K562 (cell line): ENCODE results near the gene PDE4D. TPM values are rescaled to one million over a fixed set of nuclear protein-coding genes. Genes with fewer than 3 reads are reported as not detected.

Experiments used
- ATAC-seq: fragments of 200-7000 bp; cut with Tn5 transposase; 3 replicates; pipeline ENCODE4 v1.9.1; 2020; ENCODE audit warnings: moderate library complexity
- BruUV-seq: library from RNA; stranded (reverse); fragments of 400-500 nt; replicated peaks from 2 replicates; lab custom pipeline; 2021; lab: Mats Ljungman, UMichigan
- CTCF ChIA-PET: fragments of 300-600 bp; formaldehyde crosslinking; extraction: SDS; loops from one replicate; lab custom pipeline; 2021; ENCODE audit warnings: low intra/inter-chr PET ratio; lab: Yijun Ruan, JAX
- POLR2A ChIA-PET: fragments of 300-600, 350-650 bp; sonication (Branson Sonifier 250); formaldehyde crosslinking; extraction: SDS; loops from one replicate; lab custom pipeline; 2021; ENCODE audit warnings: antibody characterized with exemption, inconsistent platforms; lab: Yijun Ruan, JAX
- DNase-seq, 4 experiments: peaks; one replicate each; pipeline versions ENCODE4 v3.0.0 to v3.0.0-alpha.2; 2011 to 2018; ENCODE audit warnings: low spot score in 3 of 4, mixed read lengths in 3 of 4; ENCODE audit errors: extremely low read depth in 1 of 4
- FAIRE-seq: peaks from 2 replicates; lab custom pipeline; 2011; peaks lifted over from hg19 to GRCh38; lab: Jason Lieb, UNC
- H2AFZ ChIP-seq: 2 replicates; pipeline ENCODE4 v1.6.0; 2011; ENCODE audit warnings: low read depth, low read length, control low read depth, inconsistent platforms
- H3K27ac ChIP-seq: fragments of 200-600 bp; 3 replicates; pipeline ENCODE4 v1.8.0; 2011; ENCODE audit warnings: low read depth, mild to moderate bottlenecking, control low read depth, inconsistent platforms, low read length, moderate library complexity, mixed read lengths; ENCODE audit errors: extremely low read depth
- H3K27me3 ChIP-seq, 2 experiments: fragments of 300-600 bp in 1 of 2; 2 replicates in 1 of 2; 3 replicates in 1 of 2; pipeline versions ENCODE4 v1.6.0 to v1.8.0; 2011; ENCODE audit warnings: inconsistent platforms in 2 of 2, low read length in 2 of 2, mild to moderate bottlenecking in 1 of 2, mixed read lengths in 1 of 2, moderate library complexity in 1 of 2; ENCODE audit not compliant: control insufficient read depth in 2 of 2, insufficient read depth in 2 of 2
- H3K36me3 ChIP-seq: fragments of 300-600 bp; 3 replicates; pipeline ENCODE4 v1.8.0; 2011; ENCODE audit warnings: mild to moderate bottlenecking, low read length, inconsistent platforms; ENCODE audit not compliant: control insufficient read depth, insufficient read depth
- H3K4me1 ChIP-seq, 2 experiments: fragments of 200-600 bp in 1 of 2; replicated peaks in 1 of 2; 2 replicates in 1 of 2; 3 replicates in 1 of 2; pipeline versions ENCODE4 v1.5.1 to v1.8.0; 2011; ENCODE audit warnings: inconsistent platforms in 2 of 2, low read length in 2 of 2, mild to moderate bottlenecking in 1 of 2, mixed read lengths in 1 of 2, moderate library complexity in 1 of 2; ENCODE audit not compliant: control insufficient read depth in 2 of 2, insufficient read depth in 2 of 2
- H3K4me2 ChIP-seq: 2 replicates; pipeline ENCODE4 v1.6.1; 2011; ENCODE audit warnings: low read length, control low read depth, inconsistent platforms, mixed read lengths; ENCODE audit not compliant: insufficient read depth
- H3K4me3 ChIP-seq: fragments of 200-600 bp; sonication (generic), shearing (Covaris generic); 2 replicates; pipeline ENCODE4 v1.5.1; 2016; ENCODE audit warnings: control low read depth, inconsistent platforms
- H3K79me2 ChIP-seq: fragments of 200-600 bp; 3 replicates; pipeline ENCODE4 v1.8.0; 2011; ENCODE audit warnings: low read length, inconsistent platforms; ENCODE audit not compliant: control insufficient read depth, insufficient read depth
- H3K9ac ChIP-seq, 2 experiments: 2 replicates each; pipeline versions ENCODE4 v1.6.0 to v1.6.1; 2011; ENCODE audit warnings: low read depth in 2 of 2, low read length in 2 of 2, control low read depth in 1 of 2, inconsistent platforms in 1 of 2, mild to moderate bottlenecking in 1 of 2, mixed read lengths in 1 of 2; ENCODE audit not compliant: insufficient read depth in 1 of 2
- H3K9me1 ChIP-seq: one replicate; pipeline ENCODE4 v1.6.0; 2011; ENCODE audit warnings: inconsistent platforms, mild to moderate bottlenecking, low read length, moderate library complexity; ENCODE audit not compliant: control insufficient read depth, insufficient read depth
- H3K9me3 ChIP-seq: replicated peaks from 2 replicates; pipeline ENCODE4 v1.5.1; 2011; ENCODE audit warnings: low read depth, low read length, inconsistent platforms; ENCODE audit not compliant: control insufficient read depth, insufficient read depth
- H4K20me1 ChIP-seq: replicated peaks from 2 replicates; pipeline ENCODE4 v1.6.1; 2011; ENCODE audit warnings: low read length, inconsistent platforms, mixed read lengths; ENCODE audit not compliant: control insufficient read depth, insufficient read depth
- CAMTA2 ChIP-seq: fragments of 250-450 bp; sonication (Bioruptor Pico); conservative IDR thresholded peaks from 2 replicates; pipeline ENCODE4 v1.5.1; 2022
- GABPA ChIP-seq: fragments of 200-800 bp; sonication (Bioruptor generic); conservative IDR thresholded peaks from 2 replicates; pipeline ENCODE4 v1.6.1; 2016; ENCODE audit warnings: low read depth, missing genetic modification characterization, missing compliant biosample characterization
- RFX1 ChIP-seq: fragments of 450-650 bp; IDR thresholded peaks from 2 replicates; pipeline ENCODE4 v1.6.1; 2016; ENCODE audit warnings: mild to moderate bottlenecking, moderate library complexity
- SLC30A9 ChIP-seq: fragments of 250-450 bp; sonication (Bioruptor Pico); IDR thresholded peaks from 2 replicates; pipeline ENCODE4 v1.8.0; 2022; ENCODE audit warnings: mild to moderate bottlenecking, moderate library complexity
- SMAD3 ChIP-seq: fragments of 450-650 bp; formaldehyde crosslinking; conservative IDR thresholded peaks from 2 replicates; pipeline ENCODE4 v1.4.0; 2020; ENCODE audit warnings: mild to moderate bottlenecking
- WGBS: fragments of 100-300 bp; shearing (Covaris generic); methylation state at CpG from one replicate; pipeline ENCODE4 v1.1.6; 2016; ENCODE audit warnings: low coverage, mixed read lengths; ENCODE audit not compliant: insufficient coverage; ENCODE audit errors: missing lambda C conversion rate; 5-methylcytosine and 5-hydroxymethylcytosine counted together
- in situ Hi-C: fragments of 300-500 bp; cut with MboI; formaldehyde crosslinking; loops from 4 replicates; pipeline ENCODE4 v1.15.0; 2018; ENCODE audit warnings: inconsistent platforms, mixed read lengths
- intact Hi-C: fragments of 100-400 bp; cut with micrococcal nuclease; formaldehyde crosslinking; loops from 2 replicates; pipeline ENCODE4 v1.14.2; 2022
- polyA plus RNA-seq, 8 experiments: library from polyadenylated mRNA; depleted of rRNA in 4 of 8; stranded (reverse) in 5 of 8; unstranded in 3 of 8; fragments of >200 nt; fragmentation: Nextera tagmentation in 2 of 8; fragmentation: Illumina TruSeq in 1 of 8; extraction: Ambion mirVana in 2 of 8; extraction: Trizol in 1 of 8; gene quantifications; 2 replicates each; pipeline versions ENCODE4 v1.2.1 to v1.2.3, GENCODE V29; 2011 to 2014; ENCODE audit warnings: inconsistent platforms in 1 of 8, missing spikeins in 1 of 8
- total RNA-seq, 7 experiments: library from RNA; depleted of rRNA in 6 of 7; stranded (reverse); fragments of >200 nt in 6 of 7; fragmentation: Illumina TruSeq in 2 of 7; extraction: Trizol in 2 of 7; gene quantifications; 2 replicates each; pipeline versions ENCODE4 v1.2.1 to v1.2.3, GENCODE V29; 2011 to 2021; ENCODE audit warnings: low replicate concordance in 1 of 7
- TF ChIP-seq, protein P1 (sequence below): fragments of 250-450 bp; sonication (Bioruptor Pico); IDR thresholded peaks from 2 replicates; pipeline ENCODE4 v1.4.0; 2020; ENCODE audit warnings: mild to moderate bottlenecking, moderate library complexity
- TF ChIP-seq, protein P2 (sequence below): fragments of 450-650 bp; IDR thresholded peaks from 2 replicates; pipeline ENCODE4 v1.6.1; 2016; ENCODE audit warnings: mild to moderate bottlenecking, moderate library complexity

PDE4D gene
- total and polyA plus RNA-seq, 9 of the 15 experiments (the other 6 are each of a cell fraction or from before 2014, with no cell fraction given) = 0.04 to 0.46 (median 0.13) TPM

DNA sequence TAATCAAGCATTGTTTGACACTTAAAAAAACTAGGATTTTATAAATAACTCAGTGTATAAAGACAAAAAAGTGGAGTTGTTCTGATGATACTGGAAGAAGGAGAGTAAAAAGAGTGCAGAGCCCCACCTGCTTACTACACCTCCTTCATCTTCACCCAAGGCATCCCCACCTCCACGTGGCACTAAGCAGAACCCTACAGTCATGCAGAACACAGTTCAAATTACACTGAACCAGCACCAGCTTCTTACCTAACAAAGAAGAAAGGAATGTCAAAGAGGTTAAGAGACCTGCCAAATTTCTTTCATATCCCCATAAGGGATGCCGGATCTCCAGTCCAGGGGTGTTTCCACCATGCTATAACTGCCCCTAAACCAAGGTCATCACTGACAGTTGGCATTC lies 55.5 kb downstream of the PDE4D start:
- no peaks in the 10 kb centered on the region for H4K20me1 ChIP-seq
- H3K27ac ChIP-seq = no peak overlapping the region
- CTCF ChIA-PET = no interaction called here
- TF ChIP-seq, protein P1, sequence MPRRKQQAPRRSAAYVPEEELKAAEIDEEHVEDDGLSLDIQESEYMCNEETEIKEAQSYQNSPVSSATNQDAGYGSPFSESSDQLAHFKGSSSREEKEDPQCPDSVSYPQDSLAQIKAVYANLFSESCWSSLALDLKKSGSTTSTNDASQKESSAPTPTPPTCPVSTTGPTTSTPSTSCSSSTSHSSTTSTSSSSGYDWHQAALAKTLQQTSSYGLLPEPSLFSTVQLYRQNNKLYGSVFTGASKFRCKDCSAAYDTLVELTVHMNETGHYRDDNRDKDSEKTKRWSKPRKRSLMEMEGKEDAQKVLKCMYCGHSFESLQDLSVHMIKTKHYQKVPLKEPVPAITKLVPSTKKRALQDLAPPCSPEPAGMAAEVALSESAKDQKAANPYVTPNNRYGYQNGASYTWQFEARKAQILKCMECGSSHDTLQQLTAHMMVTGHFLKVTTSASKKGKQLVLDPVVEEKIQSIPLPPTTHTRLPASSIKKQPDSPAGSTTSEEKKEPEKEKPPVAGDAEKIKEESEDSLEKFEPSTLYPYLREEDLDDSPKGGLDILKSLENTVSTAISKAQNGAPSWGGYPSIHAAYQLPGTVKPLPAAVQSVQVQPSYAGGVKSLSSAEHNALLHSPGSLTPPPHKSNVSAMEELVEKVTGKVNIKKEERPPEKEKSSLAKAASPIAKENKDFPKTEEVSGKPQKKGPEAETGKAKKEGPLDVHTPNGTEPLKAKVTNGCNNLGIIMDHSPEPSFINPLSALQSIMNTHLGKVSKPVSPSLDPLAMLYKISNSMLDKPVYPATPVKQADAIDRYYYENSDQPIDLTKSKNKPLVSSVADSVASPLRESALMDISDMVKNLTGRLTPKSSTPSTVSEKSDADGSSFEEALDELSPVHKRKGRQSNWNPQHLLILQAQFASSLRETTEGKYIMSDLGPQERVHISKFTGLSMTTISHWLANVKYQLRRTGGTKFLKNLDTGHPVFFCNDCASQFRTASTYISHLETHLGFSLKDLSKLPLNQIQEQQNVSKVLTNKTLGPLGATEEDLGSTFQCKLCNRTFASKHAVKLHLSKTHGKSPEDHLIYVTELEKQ (CRISPR knock-in tag) = no peak
- TF ChIP-seq GABPA (tag) = no peak
- no peak for TF ChIP-seq CAMTA2 (CRISPR knock-in tag)
- TF ChIP-seq, protein P2, sequence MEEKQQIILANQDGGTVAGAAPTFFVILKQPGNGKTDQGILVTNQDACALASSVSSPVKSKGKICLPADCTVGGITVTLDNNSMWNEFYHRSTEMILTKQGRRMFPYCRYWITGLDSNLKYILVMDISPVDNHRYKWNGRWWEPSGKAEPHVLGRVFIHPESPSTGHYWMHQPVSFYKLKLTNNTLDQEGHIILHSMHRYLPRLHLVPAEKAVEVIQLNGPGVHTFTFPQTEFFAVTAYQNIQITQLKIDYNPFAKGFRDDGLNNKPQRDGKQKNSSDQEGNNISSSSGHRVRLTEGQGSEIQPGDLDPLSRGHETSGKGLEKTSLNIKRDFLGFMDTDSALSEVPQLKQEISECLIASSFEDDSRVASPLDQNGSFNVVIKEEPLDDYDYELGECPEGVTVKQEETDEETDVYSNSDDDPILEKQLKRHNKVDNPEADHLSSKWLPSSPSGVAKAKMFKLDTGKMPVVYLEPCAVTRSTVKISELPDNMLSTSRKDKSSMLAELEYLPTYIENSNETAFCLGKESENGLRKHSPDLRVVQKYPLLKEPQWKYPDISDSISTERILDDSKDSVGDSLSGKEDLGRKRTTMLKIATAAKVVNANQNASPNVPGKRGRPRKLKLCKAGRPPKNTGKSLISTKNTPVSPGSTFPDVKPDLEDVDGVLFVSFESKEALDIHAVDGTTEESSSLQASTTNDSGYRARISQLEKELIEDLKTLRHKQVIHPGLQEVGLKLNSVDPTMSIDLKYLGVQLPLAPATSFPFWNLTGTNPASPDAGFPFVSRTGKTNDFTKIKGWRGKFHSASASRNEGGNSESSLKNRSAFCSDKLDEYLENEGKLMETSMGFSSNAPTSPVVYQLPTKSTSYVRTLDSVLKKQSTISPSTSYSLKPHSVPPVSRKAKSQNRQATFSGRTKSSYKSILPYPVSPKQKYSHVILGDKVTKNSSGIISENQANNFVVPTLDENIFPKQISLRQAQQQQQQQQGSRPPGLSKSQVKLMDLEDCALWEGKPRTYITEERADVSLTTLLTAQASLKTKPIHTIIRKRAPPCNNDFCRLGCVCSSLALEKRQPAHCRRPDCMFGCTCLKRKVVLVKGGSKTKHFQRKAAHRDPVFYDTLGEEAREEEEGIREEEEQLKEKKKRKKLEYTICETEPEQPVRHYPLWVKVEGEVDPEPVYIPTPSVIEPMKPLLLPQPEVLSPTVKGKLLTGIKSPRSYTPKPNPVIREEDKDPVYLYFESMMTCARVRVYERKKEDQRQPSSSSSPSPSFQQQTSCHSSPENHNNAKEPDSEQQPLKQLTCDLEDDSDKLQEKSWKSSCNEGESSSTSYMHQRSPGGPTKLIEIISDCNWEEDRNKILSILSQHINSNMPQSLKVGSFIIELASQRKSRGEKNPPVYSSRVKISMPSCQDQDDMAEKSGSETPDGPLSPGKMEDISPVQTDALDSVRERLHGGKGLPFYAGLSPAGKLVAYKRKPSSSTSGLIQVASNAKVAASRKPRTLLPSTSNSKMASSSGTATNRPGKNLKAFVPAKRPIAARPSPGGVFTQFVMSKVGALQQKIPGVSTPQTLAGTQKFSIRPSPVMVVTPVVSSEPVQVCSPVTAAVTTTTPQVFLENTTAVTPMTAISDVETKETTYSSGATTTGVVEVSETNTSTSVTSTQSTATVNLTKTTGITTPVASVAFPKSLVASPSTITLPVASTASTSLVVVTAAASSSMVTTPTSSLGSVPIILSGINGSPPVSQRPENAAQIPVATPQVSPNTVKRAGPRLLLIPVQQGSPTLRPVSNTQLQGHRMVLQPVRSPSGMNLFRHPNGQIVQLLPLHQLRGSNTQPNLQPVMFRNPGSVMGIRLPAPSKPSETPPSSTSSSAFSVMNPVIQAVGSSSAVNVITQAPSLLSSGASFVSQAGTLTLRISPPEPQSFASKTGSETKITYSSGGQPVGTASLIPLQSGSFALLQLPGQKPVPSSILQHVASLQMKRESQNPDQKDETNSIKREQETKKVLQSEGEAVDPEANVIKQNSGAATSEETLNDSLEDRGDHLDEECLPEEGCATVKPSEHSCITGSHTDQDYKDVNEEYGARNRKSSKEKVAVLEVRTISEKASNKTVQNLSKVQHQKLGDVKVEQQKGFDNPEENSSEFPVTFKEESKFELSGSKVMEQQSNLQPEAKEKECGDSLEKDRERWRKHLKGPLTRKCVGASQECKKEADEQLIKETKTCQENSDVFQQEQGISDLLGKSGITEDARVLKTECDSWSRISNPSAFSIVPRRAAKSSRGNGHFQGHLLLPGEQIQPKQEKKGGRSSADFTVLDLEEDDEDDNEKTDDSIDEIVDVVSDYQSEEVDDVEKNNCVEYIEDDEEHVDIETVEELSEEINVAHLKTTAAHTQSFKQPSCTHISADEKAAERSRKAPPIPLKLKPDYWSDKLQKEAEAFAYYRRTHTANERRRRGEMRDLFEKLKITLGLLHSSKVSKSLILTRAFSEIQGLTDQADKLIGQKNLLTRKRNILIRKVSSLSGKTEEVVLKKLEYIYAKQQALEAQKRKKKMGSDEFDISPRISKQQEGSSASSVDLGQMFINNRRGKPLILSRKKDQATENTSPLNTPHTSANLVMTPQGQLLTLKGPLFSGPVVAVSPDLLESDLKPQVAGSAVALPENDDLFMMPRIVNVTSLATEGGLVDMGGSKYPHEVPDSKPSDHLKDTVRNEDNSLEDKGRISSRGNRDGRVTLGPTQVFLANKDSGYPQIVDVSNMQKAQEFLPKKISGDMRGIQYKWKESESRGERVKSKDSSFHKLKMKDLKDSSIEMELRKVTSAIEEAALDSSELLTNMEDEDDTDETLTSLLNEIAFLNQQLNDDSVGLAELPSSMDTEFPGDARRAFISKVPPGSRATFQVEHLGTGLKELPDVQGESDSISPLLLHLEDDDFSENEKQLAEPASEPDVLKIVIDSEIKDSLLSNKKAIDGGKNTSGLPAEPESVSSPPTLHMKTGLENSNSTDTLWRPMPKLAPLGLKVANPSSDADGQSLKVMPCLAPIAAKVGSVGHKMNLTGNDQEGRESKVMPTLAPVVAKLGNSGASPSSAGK = no peak
- no peak for TF ChIP-seq SMAD3
- no peak for TF ChIP-seq SLC30A9 (CRISPR knock-in tag)
- no peak for TF ChIP-seq RFX1

More for the DNA sequence above, 55.5 kb downstream of the PDE4D start:
- H3K9me1 ChIP-seq = no peaks in the 10 kb centered on the region
- H3K4me3 ChIP-seq = no peak overlapping the region
- POLR2A ChIA-PET = no interaction called here
- H3K36me3 ChIP-seq = no peaks in the 10 kb centered on the region
- BruUV-seq = no TSS peak
- no peak overlapping the region for H3K9ac ChIP-seq
- H3K27me3 ChIP-seq = no peaks in the 10 kb centered on the region
- DNase-seq (no peak), ATAC-seq (no peak), FAIRE-seq (no peak)
- intact Hi-C loops (no loop called here), in situ Hi-C loops (no loop called here)
- H3K9me3 ChIP-seq = no peaks in the 10 kb centered on the region
- H3K4me1 ChIP-seq = no peaks in the 10 kb centered on the region
- H3K4me2 ChIP-seq = no peak overlapping the region
- no peaks in the 10 kb centered on the region for H3K79me2 ChIP-seq
- no peak overlapping the region for H2AFZ ChIP-seq
- 0% methylated on average over 2 of the region's 2 CpGs for WGBS
